PC-3 (cell line): ENCODE results near the gene RAP1B.

ENCODE experiments used
- EZH2 ChIP-seq: fragments of 300-600 bp; sonication (generic); IDR thresholded peaks from one replicate; pipeline ENCODE4 v1.6.1; 2017; ENCODE audit warnings: antibody characterized with exemption, mild to moderate bottlenecking, low read length; ENCODE audit not compliant: unreplicated experiment
- EZH2phosphoT487 ChIP-seq: fragments of 300-600 bp; sonication (generic); IDR thresholded peaks from 2 replicates; pipeline ENCODE4 v1.6.1; 2018; ENCODE audit warnings: mild to moderate bottlenecking, antibody characterized with exemption, low read length, borderline replicate concordance
- TF ChIP-seq, protein P1 (sequence below): fragments of 300-600 bp; sonication (generic); conservative IDR thresholded peaks from 2 replicates; pipeline ENCODE4 v1.5.1; 2017; ENCODE audit warnings: antibody characterized with exemption, low read depth, mild to moderate bottlenecking, low read length

DNA sequence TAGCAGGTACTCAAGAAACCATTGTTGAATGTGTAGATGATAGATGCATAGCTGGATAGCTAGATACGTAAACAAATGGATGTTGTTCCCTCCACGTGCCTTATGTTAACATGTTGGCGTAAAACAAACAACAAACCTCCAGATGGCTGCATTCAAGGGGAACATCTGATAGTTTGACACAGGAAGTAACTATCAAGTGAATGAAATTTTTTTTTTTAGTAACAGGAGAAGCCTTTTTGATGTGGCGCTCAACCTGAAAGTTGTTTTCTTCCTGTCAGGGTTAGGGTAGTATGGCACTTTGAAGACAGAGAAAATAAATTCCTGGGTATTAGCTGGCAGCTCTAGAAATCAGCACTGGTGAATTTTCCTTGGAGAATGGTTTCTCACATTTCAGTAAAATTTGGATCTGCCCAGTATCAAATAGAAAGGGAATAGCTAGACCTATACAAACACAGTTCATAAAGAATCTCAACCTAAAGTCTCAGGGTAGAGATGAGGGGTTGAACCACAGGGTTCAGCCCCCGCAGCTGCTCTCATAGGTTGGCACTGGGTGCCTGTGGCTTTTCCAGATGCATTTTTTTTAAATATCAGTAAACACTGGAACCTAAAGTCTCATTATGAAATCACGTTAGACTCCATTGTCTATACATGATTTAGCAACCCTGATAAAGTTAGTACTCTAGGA lies 18.8 kb upstream of the RAP1B start:
- TF ChIP-seq, protein P1, sequence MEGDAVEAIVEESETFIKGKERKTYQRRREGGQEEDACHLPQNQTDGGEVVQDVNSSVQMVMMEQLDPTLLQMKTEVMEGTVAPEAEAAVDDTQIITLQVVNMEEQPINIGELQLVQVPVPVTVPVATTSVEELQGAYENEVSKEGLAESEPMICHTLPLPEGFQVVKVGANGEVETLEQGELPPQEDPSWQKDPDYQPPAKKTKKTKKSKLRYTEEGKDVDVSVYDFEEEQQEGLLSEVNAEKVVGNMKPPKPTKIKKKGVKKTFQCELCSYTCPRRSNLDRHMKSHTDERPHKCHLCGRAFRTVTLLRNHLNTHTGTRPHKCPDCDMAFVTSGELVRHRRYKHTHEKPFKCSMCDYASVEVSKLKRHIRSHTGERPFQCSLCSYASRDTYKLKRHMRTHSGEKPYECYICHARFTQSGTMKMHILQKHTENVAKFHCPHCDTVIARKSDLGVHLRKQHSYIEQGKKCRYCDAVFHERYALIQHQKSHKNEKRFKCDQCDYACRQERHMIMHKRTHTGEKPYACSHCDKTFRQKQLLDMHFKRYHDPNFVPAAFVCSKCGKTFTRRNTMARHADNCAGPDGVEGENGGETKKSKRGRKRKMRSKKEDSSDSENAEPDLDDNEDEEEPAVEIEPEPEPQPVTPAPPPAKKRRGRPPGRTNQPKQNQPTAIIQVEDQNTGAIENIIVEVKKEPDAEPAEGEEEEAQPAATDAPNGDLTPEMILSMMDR: no peak
- TF ChIP-seq EZH2phosphoT487 (no peak), EZH2 (no peak)
